Measurements from ENCODE around the gene PMEPA1.

DNA sequence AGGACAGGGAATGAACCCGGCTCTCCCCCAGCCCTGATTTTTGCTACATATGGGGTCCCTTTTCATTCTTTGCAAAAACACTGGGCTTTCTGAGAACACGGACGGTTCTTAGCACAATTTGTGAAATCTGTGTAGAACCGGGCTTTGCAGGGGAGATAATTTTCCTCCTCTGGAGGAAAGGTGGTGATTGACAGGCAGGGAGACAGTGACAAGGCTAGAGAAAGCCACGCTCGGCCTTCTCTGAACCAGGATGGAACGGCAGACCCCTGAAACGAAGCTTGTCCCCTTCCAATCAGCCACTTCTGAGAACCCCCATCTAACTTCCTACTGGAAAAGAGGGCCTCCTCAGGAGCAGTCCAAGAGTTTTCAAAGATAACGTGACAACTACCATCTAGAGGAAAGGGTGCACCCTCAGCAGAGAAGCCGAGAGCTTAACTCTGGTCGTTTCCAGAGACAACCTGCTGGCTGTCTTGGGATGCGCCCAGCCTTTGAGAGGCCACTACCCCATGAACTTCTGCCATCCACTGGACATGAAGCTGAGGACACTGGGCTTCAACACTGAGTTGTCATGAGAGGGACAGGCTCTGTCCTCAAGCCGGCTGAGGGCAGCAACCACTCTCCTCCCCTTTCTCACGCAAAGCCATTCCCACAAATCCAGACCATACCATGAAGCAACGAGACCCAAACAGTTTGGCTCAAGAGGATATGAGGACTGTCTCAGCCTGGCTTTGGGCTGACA, 60.8 kb downstream of the PMEPA1 start:
- TF ChIP-seq JUND (IDR thresholded peaks at IDR 0.05) (no peak), SP1 (IDR thresholded peaks at IDR 0.05) (no peak), TAF1 (conservative IDR thresholded peaks at IDR 0.05) (no peak)
- TF ChIP-seq, protein P1, sequence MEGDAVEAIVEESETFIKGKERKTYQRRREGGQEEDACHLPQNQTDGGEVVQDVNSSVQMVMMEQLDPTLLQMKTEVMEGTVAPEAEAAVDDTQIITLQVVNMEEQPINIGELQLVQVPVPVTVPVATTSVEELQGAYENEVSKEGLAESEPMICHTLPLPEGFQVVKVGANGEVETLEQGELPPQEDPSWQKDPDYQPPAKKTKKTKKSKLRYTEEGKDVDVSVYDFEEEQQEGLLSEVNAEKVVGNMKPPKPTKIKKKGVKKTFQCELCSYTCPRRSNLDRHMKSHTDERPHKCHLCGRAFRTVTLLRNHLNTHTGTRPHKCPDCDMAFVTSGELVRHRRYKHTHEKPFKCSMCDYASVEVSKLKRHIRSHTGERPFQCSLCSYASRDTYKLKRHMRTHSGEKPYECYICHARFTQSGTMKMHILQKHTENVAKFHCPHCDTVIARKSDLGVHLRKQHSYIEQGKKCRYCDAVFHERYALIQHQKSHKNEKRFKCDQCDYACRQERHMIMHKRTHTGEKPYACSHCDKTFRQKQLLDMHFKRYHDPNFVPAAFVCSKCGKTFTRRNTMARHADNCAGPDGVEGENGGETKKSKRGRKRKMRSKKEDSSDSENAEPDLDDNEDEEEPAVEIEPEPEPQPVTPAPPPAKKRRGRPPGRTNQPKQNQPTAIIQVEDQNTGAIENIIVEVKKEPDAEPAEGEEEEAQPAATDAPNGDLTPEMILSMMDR (IDR thresholded peaks at IDR 0.05; ENCODE audit: low read depth, low read length, missing input control): no peak
- TF ChIP-seq, protein P2, sequence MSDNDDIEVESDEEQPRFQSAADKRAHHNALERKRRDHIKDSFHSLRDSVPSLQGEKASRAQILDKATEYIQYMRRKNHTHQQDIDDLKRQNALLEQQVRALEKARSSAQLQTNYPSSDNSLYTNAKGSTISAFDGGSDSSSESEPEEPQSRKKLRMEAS (IDR thresholded peaks at IDR 0.05): no peak
- TF ChIP-seq, protein P3, sequence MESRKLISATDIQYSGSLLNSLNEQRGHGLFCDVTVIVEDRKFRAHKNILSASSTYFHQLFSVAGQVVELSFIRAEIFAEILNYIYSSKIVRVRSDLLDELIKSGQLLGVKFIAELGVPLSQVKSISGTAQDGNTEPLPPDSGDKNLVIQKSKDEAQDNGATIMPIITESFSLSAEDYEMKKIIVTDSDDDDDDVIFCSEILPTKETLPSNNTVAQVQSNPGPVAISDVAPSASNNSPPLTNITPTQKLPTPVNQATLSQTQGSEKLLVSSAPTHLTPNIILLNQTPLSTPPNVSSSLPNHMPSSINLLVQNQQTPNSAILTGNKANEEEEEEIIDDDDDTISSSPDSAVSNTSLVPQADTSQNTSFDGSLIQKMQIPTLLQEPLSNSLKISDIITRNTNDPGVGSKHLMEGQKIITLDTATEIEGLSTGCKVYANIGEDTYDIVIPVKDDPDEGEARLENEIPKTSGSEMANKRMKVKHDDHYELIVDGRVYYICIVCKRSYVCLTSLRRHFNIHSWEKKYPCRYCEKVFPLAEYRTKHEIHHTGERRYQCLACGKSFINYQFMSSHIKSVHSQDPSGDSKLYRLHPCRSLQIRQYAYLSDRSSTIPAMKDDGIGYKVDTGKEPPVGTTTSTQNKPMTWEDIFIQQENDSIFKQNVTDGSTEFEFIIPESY (IDR thresholded peaks at IDR 0.05): no peak
- TF ChIP-seq, protein P4, sequence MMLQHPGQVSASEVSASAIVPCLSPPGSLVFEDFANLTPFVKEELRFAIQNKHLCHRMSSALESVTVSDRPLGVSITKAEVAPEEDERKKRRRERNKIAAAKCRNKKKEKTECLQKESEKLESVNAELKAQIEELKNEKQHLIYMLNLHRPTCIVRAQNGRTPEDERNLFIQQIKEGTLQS (IDR thresholded peaks at IDR 0.05): no peak
